MM.1S (cell line): Measurements from ENCODE around the gene ZDHHC11B.

Experiments
- CTCF ChIP-seq: fragments of 300-600 bp; sonication (generic); IDR thresholded peaks from 2 replicates; pipeline ENCODE4 v1.5.1; 2016; ENCODE audit warnings: antibody characterized with exemption, low read length, mixed read lengths
- EZH2 ChIP-seq: fragments of 300-600 bp; sonication (generic); optimal IDR thresholded peaks from 2 replicates; pipeline ENCODE3; 2017; ENCODE audit warnings: low read depth, mild to moderate bottlenecking, antibody characterized with exemption, low read length, mixed read lengths

GRCh38 chr5:691817-692528 lies 92.6 kb downstream of the ZDHHC11B start:
- TF ChIP-seq CTCF (no peak), EZH2 (no peak)
